Measurements from ENCODE around the gene EVI5.
A peak's percentile ranks its signal among the peaks of the same experiment; 100 is the strongest.
"Not testable (repeated sequence)": the region's sequence is repeated elsewhere in the genome, so short reads cannot be mapped to it uniquely, and the experiment has no call there.

The EVI5 gene

DNA sequence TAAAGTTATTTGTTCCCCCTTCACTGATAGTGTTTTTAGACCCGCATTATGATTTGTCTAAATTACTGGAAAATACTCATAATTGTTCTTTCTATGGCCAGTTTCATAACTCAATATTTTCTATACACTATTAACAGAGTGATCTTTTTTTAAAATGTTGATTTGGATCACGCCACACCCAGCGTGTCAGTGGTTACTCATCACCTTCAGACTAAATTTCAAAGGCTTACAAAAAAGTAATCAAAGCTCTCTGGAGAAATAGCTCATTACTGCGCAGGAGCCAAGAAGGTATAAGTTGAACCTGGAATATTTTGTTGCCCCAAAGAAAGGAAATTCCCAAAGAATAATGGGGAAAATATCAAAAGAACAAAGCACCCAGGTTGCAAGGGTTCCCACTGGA is 104.9 kb downstream of the EVI5 start:
- DNase-seq: no peak

GRCh38 chr1:92663775-92664174 is 121.1 kb downstream of the EVI5 start:
- no peak for DNase-seq

- no peak for DNase-seq
Measured at GRCh38 chr1:92662048-92662447, 122.9 kb downstream of the EVI5 start.

DNA sequence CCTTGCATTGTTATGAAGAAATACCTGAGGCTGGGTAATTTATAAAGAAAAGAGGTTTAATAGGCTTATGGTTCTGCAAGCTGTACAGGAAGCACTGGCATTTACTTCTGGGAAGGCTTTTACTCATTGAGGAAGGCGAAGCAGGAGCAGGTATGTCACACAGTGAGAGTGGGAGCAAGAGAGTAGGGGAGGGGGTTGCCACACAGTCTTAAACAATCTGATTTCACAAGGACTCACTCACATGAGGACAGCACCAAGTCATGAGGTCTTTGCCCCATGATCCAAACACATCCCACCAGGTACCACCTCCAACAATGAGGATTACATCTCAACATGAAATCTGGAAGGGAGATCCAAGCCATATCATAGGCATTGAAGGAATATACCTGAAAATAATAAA is 127.2 kb downstream of the EVI5 start:
- DNase-seq: no peak

GRCh38 chr1:92655197-92655801 is 129.6 kb downstream of the EVI5 start:
- no peak for DNase-seq

- no peak for DNase-seq
Measured at GRCh38 chr1:92653605-92654381, 131.1 kb downstream of the EVI5 start.

DNA sequence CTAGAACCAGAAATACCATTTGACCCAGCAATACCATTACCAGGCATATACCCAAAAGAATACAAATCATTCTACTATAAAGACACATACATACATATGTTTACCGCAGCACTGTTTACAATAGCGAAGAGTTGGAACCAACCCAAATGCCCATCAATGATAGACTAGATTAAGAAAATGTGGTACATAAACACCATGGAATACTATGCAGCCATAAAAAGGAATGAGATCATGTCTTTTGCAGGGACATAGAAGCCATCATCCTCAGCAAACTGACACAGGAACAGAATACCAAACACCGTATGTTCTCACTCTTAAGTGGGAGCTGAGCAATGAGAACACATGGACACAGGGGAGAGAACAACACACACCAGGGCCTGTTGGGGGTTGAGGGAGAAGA is 144.2 kb downstream of the EVI5 start:
- DNase-seq: not testable (repeated sequence)

DNA sequence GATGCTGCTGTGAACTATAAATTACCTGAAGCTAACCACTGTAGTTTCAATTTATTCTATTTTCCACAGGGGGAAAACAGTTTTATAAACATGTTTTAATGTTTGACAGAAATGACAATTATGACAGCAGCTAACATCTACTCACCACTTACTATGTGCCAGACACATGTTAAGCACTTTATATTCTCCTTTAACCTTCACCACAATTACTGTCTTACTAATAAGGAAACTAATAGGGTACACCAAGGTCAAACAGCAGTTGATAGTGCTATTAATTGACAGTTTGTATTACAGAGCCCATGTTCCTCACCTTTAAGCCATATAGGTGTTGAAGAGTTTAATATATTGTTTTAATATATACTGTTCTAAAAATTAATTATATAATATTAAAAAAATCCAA is 146.4 kb downstream of the EVI5 start:
- DNase-seq: no peak

DNA sequence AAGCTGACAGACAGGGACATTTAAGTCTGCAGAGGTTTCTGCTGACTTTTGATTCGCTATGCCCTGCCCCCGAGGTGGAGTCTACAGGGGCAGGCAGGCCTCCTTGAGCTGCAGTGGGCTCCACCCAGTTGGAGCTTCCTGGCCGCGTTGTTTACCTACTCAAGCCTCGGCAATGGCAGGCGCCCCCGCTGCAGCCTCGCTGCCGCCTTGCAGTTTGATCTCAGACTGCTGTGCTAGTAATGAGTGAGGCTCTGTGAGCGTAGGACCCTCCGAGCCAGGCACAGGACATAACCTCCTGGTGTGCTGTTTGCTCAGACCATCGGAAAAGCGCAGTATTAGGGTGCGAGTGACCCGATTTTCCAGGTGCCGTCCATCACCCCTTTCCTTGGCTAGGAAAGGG is 149.7 kb downstream of the EVI5 start:
- DNase-seq: not testable (repeated sequence)

DNA sequence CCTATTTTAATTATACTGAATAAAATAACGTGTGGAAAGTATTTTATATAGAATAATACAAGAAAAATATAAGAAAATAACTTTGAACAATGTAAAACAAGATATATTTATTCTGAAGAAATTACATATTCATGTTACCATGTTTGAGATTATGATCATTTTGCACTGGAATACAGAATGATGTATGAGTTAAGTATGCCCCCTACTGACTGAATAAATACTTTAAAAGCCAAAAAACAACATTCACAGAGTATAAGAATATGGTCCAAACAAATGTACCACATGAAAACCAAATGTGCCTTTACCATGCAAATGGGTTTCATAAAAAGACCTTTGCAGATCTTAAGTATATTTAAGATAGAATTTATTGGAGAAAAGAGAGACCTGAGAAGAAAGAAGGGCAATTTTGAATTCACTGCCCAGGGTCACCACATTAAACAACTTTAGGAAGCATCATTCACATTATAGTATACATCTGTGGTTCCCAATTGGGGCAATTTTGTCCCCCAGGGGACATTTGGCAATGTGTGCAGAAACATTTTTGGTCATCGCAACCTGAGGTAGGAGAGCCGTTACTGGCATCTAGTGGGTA is 161.6 kb downstream of the EVI5 start:
- peak; percentile 34 for DNase-seq

- DNase-seq: no peak
Measured at GRCh38 chr1:92619466-92620189, 165.3 kb downstream of the EVI5 start.

DNA sequence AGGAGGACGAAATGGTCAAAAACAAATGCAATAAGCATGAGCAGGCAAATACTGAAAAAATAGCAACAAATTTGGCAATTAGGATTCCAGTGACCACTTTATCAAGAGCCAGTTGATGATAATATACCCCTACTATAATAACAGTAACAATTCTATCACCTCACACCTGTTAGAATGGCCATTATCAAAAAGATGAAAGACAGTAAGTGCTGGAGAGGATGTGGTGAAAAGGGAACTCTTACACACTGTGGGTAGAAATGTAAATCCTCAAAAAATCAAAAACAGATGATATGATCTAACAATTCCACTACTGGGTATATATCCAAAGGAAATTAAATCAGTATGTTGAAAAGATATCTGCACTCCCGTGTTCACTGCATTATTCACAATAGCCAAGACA is 183.9 kb downstream of the EVI5 start:
- DNase-seq: no peak

GRCh38 chr1:92599184-92599583 is 185.7 kb downstream of the EVI5 start:
- peak; percentile 23 for DNase-seq

GRCh38 chr1:92589361-92589760 is 195.5 kb downstream of the EVI5 start:
- not testable (repeated sequence) for DNase-seq

DNA sequence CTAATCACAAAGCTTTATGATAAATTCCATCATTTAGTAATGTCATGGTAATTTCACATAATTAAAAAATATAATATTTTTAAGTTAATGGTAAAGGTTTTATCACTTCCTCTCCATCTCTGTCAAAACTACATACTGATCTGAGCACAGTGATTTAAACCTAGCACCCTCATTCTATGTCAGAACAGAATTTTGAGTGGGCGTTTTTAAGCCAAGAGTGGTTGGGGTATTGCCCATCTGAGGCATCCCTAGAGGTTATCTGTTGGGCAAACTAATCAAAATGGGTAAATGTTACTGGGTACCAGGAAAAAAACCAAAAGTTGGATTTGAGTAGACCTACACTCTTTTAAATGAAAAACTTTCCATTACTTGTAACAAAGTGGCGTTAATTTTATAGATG is 197.5 kb downstream of the EVI5 start:
- no peak for DNase-seq

DNA sequence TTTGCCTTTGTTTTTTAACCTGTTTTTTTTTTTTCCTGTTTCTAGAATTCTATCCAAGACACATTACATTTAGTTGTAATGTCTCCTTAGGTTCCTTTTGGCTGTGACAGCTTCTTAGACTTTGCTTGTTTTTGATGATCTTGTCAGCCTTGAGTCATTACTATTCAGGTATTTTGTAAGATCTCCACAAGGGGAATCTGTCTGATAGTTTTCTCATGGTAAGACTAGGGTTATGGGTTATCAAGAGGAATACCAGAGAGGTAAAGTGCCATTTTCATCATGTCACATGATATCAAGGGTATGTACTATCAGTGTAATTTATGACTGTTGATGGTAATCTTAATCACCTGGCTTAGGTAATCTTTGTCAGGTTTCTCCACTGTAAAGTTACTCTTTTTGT is 199.1 kb downstream of the EVI5 start:
- no peak for DNase-seq

GRCh38 chr1:92584810-92585209 is 200.1 kb downstream of the EVI5 start:
- not testable (repeated sequence) for DNase-seq

DNA sequence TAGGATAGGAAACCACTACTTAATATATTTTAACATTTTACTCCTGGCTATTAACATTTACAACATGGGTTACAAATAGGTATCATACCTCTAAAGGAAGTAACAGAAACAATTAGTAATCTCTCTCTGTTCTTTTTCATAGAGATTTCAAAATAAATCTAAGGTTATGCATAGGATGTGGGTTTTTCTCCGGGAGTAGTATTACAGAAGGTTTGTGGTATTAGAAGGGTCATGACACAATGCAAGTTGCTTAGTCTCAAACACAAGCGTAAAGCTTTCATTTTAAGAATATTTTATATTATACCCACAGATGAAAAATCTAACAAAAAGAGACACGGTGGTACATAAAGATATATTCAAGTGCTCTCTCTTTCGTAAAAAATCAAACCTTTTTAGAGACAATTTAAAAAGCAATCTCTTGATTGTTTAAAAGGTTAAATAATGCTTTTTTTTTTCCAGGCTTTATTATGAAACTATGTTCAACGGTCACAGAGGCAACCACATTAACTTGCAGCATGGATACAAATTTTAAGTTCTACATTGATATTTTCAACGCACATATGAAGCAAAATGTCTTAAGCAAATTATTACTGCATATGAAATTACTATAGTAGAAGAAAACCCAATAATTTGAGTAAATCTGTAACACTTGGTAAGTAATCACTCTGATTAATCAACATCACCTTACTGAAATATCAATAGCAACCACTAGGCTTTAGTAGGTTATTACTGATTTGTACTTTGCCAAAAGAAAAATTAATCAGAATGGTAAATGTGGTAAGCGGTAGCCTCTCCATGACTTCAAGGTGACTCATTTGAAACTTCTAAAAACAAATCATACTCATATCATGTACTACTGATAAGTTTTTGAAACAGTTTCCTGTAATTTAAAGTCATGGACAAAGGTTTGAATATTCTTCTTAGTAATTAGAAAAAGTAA is 200.8 kb downstream of the EVI5 start:
- DNase-seq: peak; percentile 6

DNA sequence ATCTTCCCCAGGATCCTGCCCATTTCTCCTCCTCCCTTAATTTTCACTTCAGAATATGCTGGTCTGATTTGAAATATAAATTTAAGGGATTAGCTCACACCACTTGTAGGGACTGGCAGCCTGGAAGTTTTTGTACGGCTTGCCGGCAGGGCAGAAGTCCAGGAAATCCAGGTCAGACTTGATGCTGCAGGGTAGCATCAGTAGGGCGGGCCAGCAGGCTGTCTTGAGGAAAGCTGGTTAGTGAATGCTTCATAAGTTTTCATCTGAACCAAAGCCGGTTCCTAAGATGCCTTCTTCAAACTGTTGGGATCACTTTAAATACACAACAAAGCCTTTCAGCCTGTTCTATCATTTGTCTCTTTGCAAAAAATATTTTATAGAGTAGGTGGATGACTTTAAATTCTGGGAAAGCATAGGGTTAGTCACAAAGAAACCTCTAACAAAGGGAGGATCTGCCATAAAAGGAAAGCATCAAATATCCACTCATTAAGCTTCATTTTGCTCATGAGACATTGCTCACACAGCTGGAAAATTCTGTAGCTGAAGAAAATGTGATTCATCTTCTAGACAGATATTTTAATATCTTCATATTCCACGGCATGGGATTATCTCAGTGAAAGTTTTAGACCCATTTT is 207.5 kb downstream of the EVI5 start:
- peak; percentile 25 for DNase-seq

DNA sequence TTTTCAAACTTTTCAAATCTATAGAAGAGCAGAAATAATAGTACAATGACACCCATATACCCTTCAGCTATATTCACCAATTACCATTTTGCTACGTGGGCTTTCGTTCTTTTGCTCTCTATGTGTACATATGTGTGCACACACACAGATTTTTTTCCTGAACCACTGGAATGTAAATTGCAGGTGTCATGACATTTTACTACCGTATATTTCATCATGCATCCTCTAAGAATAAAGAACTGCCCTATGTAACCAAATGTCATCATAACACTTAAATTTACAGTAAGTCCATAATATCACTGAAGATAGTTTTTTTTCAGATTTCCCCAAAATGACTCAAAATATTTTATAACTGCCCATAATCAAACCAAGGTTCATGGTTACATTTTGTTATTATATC is 209.8 kb downstream of the EVI5 start:
- DNase-seq: no peak

DNA sequence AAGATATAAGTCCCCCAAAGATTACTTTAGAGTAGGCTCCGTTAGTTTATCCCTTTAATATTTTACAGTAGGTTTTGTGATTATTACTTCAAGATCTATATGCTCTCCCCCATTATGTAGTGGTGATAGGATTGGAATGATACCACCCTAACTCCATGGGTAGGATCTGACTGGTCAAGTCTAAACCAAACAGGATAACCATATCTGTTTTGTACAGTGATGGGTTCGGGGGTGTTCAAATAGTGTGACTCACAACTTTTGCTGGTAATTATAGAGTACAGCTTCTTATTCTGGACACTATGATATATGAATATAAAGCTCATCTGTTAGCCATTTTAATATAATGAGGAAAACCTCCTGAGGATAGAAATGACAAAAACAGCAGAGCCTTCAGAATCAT is 212.4 kb downstream of the EVI5 start:
- no peak for DNase-seq

- no peak for DNase-seq
Measured at GRCh38 chr1:92571578-92571977, 213.3 kb downstream of the EVI5 start.

Data from fibroblast of skin of scalp (primary cell).